GM23338 (cell line): ENCODE measurements around the gene ERBB4. TPM values are rescaled to one million over a fixed set of nuclear protein-coding genes. Genes with fewer than 3 reads are reported as not detected.

Experiments
- ATAC-seq: fragments of 200-7000 bp; cut with Tn5 transposase; 3 replicates; pipeline ENCODE4 v1.9.1; 2020
- DNase-seq: peaks from one replicate; pipeline ENCODE4 v3.0.0-alpha.2; 2015; ENCODE audit warnings: low spot score
- H2AFZ ChIP-seq: fragments of 200-600 bp; sonication (generic); 2 replicates; pipeline ENCODE4 v1.8.0; 2016; ENCODE audit warnings: antibody characterized with exemption, mild to moderate bottlenecking, moderate library complexity
- H3F3A ChIP-seq: fragments of 200-600 bp; sonication (generic); replicated peaks from 2 replicates; pipeline ENCODE4 v1.8.0; 2017; ENCODE audit warnings: antibody characterized with exemption, mixed run types, low read depth
- H3K27ac ChIP-seq: fragments of 200-600 bp; sonication (generic); 2 replicates; pipeline ENCODE4 v1.6.1; 2016; ENCODE audit warnings: low read depth
- H3K27me3 ChIP-seq: fragments of 200-600 bp; sonication (generic); 2 replicates; pipeline ENCODE4 v1.8.0; 2016; ENCODE audit warnings: mild to moderate bottlenecking, mixed run types, moderate library complexity; ENCODE audit not compliant: insufficient read depth
- H3K36me3 ChIP-seq: fragments of 200-600 bp; sonication (generic); 2 replicates; pipeline ENCODE4 v1.8.0; 2016; ENCODE audit warnings: mild to moderate bottlenecking; ENCODE audit not compliant: insufficient read depth
- H3K4me1 ChIP-seq: fragments of 200-600 bp; sonication (generic); 2 replicates; pipeline ENCODE4 v1.8.0; 2016; ENCODE audit warnings: mild to moderate bottlenecking, moderate library complexity; ENCODE audit not compliant: insufficient read depth
- H3K4me2 ChIP-seq: fragments of 200-600 bp; sonication (generic); 2 replicates; pipeline ENCODE4 v1.7.1; 2017; ENCODE audit warnings: mixed run types
- H3K4me3 ChIP-seq: fragments of 200-600 bp; sonication (generic); 2 replicates; pipeline ENCODE4 v1.6.1; 2016; ENCODE audit warnings: mixed run types
- H3K79me2 ChIP-seq: fragments of 200-600 bp; sonication (generic); replicated peaks from 2 replicates; pipeline ENCODE4 v1.8.0; 2017; ENCODE audit warnings: mild to moderate bottlenecking; ENCODE audit not compliant: insufficient read depth
- H3K9me2 ChIP-seq: fragments of 200-600 bp; sonication (generic); 2 replicates; pipeline ENCODE4 v1.8.0; 2017; ENCODE audit not compliant: insufficient read depth
- H4K20me1 ChIP-seq: fragments of 200-600 bp; sonication (generic); replicated peaks from 2 replicates; pipeline ENCODE4 v1.8.0; 2017; ENCODE audit warnings: mild to moderate bottlenecking; ENCODE audit not compliant: insufficient read depth
- H3K27ac Mint-ChIP-seq: 2 replicates; pipeline ENCODE4 v1.8.0; 2020; ENCODE audit warnings: inconsistent platforms, mild to moderate bottlenecking, moderate library complexity, mixed read lengths
- H3K27me3 Mint-ChIP-seq: 3 replicates; pipeline ENCODE4 v1.8.0; 2022; ENCODE audit warnings: low read depth, mild to moderate bottlenecking, moderate library complexity, mixed read lengths, inconsistent platforms; ENCODE audit not compliant: insufficient read depth, poor library complexity
- H3K36me3 Mint-ChIP-seq: 3 replicates; pipeline ENCODE4 v1.8.0; 2021; ENCODE audit warnings: low read depth, mild to moderate bottlenecking, inconsistent platforms, moderate library complexity, mixed read lengths
- H3K4me1 Mint-ChIP-seq: 3 replicates; pipeline ENCODE4 v1.8.0; 2020; ENCODE audit warnings: mild to moderate bottlenecking, inconsistent platforms, mixed read lengths
- H3K4me3 Mint-ChIP-seq: 3 replicates; pipeline ENCODE4 v1.8.0; 2021; ENCODE audit warnings: moderate library complexity, mild to moderate bottlenecking, inconsistent platforms, mixed read lengths
- H3K9me3 Mint-ChIP-seq: 3 replicates; pipeline ENCODE4 v1.8.0; 2020; ENCODE audit warnings: moderate library complexity, mild to moderate bottlenecking, inconsistent platforms, mixed read lengths
- CREB1 ChIP-seq: fragments of 250-450 bp; sonication (Bioruptor Pico); IDR thresholded peaks from 2 replicates; pipeline ENCODE4 v1.5.0; 2020; ENCODE audit warnings: low read depth, mild to moderate bottlenecking, moderate library complexity
- CTCF ChIP-seq, 2 experiments: fragments of 200-600 bp in 1 of 2; sonication (generic) in 1 of 2; conservative IDR thresholded peaks; 2 replicates each; pipeline versions ENCODE4 v1.5.1 to v1.6.1; 2016 to 2017; ENCODE audit warnings: antibody characterized with exemption in 2 of 2, low read depth in 2 of 2, mild to moderate bottlenecking in 2 of 2, moderate library complexity in 1 of 2
- ETS1 ChIP-seq: IDR thresholded peaks from 2 replicates; pipeline ENCODE4 v1.6.1; 2016; ENCODE audit warnings: antibody characterized with exemption
- EZH2phosphoT487 ChIP-seq: fragments of 200-600 bp; sonication (generic); IDR thresholded peaks from one replicate; pipeline ENCODE4 v1.8.1; 2018; ENCODE audit warnings: antibody characterized with exemption; ENCODE audit not compliant: unreplicated experiment
- JUNB ChIP-seq: IDR thresholded peaks from one replicate; pipeline ENCODE4 v1.6.1; 2016; ENCODE audit warnings: antibody characterized with exemption; ENCODE audit not compliant: unreplicated experiment
- NANOG ChIP-seq: IDR thresholded peaks from 2 replicates; pipeline ENCODE4 v1.6.1; 2016; ENCODE audit warnings: antibody characterized with exemption, borderline replicate concordance
- POLR2AphosphoS5 ChIP-seq: IDR thresholded peaks from 2 replicates; pipeline ENCODE4 v1.6.1; 2016; ENCODE audit warnings: antibody characterized with exemption, low read depth
- REST ChIP-seq: IDR thresholded peaks from one replicate; pipeline ENCODE4 v1.6.1; 2018; ENCODE audit warnings: antibody characterized with exemption; ENCODE audit not compliant: unreplicated experiment
- STAT1 ChIP-seq: IDR thresholded peaks from one replicate; pipeline ENCODE4 v1.6.1; 2016; ENCODE audit warnings: antibody characterized with exemption; ENCODE audit not compliant: unreplicated experiment
- ZNF114 ChIP-seq: fragments of 250-450 bp; sonication (Bioruptor Pico); IDR thresholded peaks from 2 replicates; pipeline ENCODE4 v1.5.0; 2020; ENCODE audit warnings: mild to moderate bottlenecking, moderate library complexity
- ZNF331 ChIP-seq: fragments of 250-450 bp; sonication (Bioruptor Pico); IDR thresholded peaks from 2 replicates; pipeline ENCODE4 v1.5.0; 2020; ENCODE audit warnings: low read depth, mild to moderate bottlenecking, moderate library complexity
- ZNF462 ChIP-seq: fragments of 250-450 bp; sonication (Bioruptor Pico); IDR thresholded peaks from 2 replicates; pipeline ENCODE4 v1.5.0; 2020; ENCODE audit warnings: mild to moderate bottlenecking, moderate library complexity
- polyA plus RNA-seq: library from polyadenylated mRNA; unstranded; fragments of >200 nt; fragmentation: Nextera tagmentation; extraction: Ambion mirVana; gene quantifications from 2 replicates; pipeline ENCODE4 v1.2.1, GENCODE V29; 2016
- total RNA-seq: library from RNA; depleted of rRNA; stranded (reverse); fragments of >200 nt; shearing (Covaris generic); gene quantifications from 2 replicates; pipeline ENCODE4 v1.2.3, GENCODE V29; 2014

Gene ERBB4
- total and polyA plus RNA-seq, 2 experiments from 2014 or later: 0.73 to 1.1 TPM

GRCh38 chr2:211864328-211864727 lies 674.3 kb downstream of the ERBB4 start:
- no peak overlapping the region for H3K4me2 ChIP-seq
- peaks cover 8% of the 10 kb centered on the region; the same call in 2 of the 3 replicates for H3K36me3 Mint-ChIP-seq
- TF ChIP-seq EZH2phosphoT487 (no peak), CREB1 (CRISPR knock-in tag) (no peak), REST (no peak), CTCF (conservative IDR thresholded peaks at IDR 0.05; ENCODE audit: low read depth in 2 of 2) (no peak), ZNF331 (no peak), NANOG (no peak), STAT1 (no peak), ZNF462 (CRISPR knock-in tag) (no peak), ZNF114 (no peak), POLR2AphosphoS5 (no peak), ETS1 (no peak), JUNB (no peak)

More at GRCh38 chr2:211864328-211864727, 674.3 kb downstream of the ERBB4 start:
- H3K4me3 Mint-ChIP-seq: no peak overlapping the region
- H3K9me3 Mint-ChIP-seq: peaks cover 12% of the 10 kb centered on the region
- DNase-seq (no peak), ATAC-seq (no peak)
- no peaks in the 10 kb centered on the region for H4K20me1 ChIP-seq
- H3K27me3 ChIP-seq: no peaks in the 10 kb centered on the region
- H3F3A ChIP-seq: no peaks in the 10 kb centered on the region
- no peak overlapping the region for H2AFZ ChIP-seq
- H3K79me2 ChIP-seq: no peaks in the 10 kb centered on the region
- H3K4me1 ChIP-seq: no peaks in the 10 kb centered on the region
- no peaks in the 10 kb centered on the region; the same call in 1 of the 2 replicates for H3K9me2 ChIP-seq
- no peaks in the 10 kb centered on the region for H3K27me3 Mint-ChIP-seq
- no peaks in the 10 kb centered on the region for H3K36me3 ChIP-seq
- H3K27ac ChIP-seq: no peak overlapping the region
- no peak overlapping the region for H3K27ac Mint-ChIP-seq
- no peak overlapping the region for H3K4me3 ChIP-seq
- H3K4me1 Mint-ChIP-seq: no peaks in the 10 kb centered on the region
